HEK293T (cell line): ENCODE data around the gene INS.

Source experiments
- CTCF ChIA-PET: fragments of 350-600 bp; formaldehyde crosslinking; extraction: SDS; loops from one replicate; lab custom pipeline; 2021; ENCODE audit warnings: antibody characterized with exemption, inconsistent platforms; lab: Yijun Ruan, JAX
- POLR2A ChIA-PET: fragments of 350-600 bp; formaldehyde crosslinking; extraction: SDS; loops from one replicate; lab custom pipeline; 2020; ENCODE audit warnings: antibody characterized with exemption, inconsistent platforms; lab: Yijun Ruan, JAX
- DNase-seq: peaks from one replicate; pipeline ENCODE4 v3.0.0; 2012; ENCODE audit warnings: mixed read lengths; ENCODE audit errors: extremely low spot score
- ARNT ChIP-seq: fragments of 450-650 bp; IDR thresholded peaks from 2 replicates; pipeline ENCODE4 v1.6.1; 2017; ENCODE audit warnings: mild to moderate bottlenecking
- BHLHE40 ChIP-seq: fragments of 450-650 bp; IDR thresholded peaks from 2 replicates; pipeline ENCODE4 v1.6.1; 2016; ENCODE audit warnings: mild to moderate bottlenecking, moderate library complexity, borderline replicate concordance
- CTBP1 ChIP-seq: fragments of 450-650 bp; IDR thresholded peaks from 2 replicates; pipeline ENCODE4 v1.6.1; 2016; ENCODE audit warnings: borderline replicate concordance
- ELF4 ChIP-seq: fragments of 450-650 bp; IDR thresholded peaks from 2 replicates; pipeline ENCODE4 v1.6.1; 2017; ENCODE audit warnings: antibody characterized with exemption
- FOXA1 ChIP-seq: fragments of 450-650 bp; IDR thresholded peaks from 2 replicates; pipeline ENCODE4 v1.6.1; 2016; ENCODE audit warnings: mild to moderate bottlenecking
- FOXK2 ChIP-seq: fragments of 450-650 bp; IDR thresholded peaks from 2 replicates; pipeline ENCODE4 v1.6.1; 2016; ENCODE audit warnings: mild to moderate bottlenecking
- FOXM1 ChIP-seq: fragments of 450-650 bp; IDR thresholded peaks from 2 replicates; pipeline ENCODE4 v1.6.1; 2017; ENCODE audit warnings: mild to moderate bottlenecking, borderline replicate concordance
- HDGF ChIP-seq: fragments of 450-650 bp; IDR thresholded peaks from 2 replicates; pipeline ENCODE4 v1.6.1; 2017; ENCODE audit warnings: antibody characterized with exemption, borderline replicate concordance
- L3MBTL2 ChIP-seq: fragments of 450-650 bp; conservative IDR thresholded peaks from 2 replicates; pipeline ENCODE4 v1.6.1; 2016; ENCODE audit warnings: mild to moderate bottlenecking
- LEF1 ChIP-seq: fragments of 450-650 bp; IDR thresholded peaks from 2 replicates; pipeline ENCODE4 v1.6.1; 2017; ENCODE audit warnings: mild to moderate bottlenecking, borderline replicate concordance
- NFRKB ChIP-seq: fragments of 450-650 bp; IDR thresholded peaks from 2 replicates; pipeline ENCODE4 v1.6.1; 2016; ENCODE audit warnings: mild to moderate bottlenecking, moderate library complexity
- SP1 ChIP-seq: fragments of 450-650 bp; IDR thresholded peaks from 2 replicates; pipeline ENCODE4 v1.6.1; 2017
- SUZ12 ChIP-seq: fragments of 450-650 bp; IDR thresholded peaks from 2 replicates; pipeline ENCODE4 v1.6.1; 2016; ENCODE audit warnings: mild to moderate bottlenecking
- TARDBP ChIP-seq: fragments of 450-650 bp; IDR thresholded peaks from 2 replicates; pipeline ENCODE4 v1.6.1; 2016
- ZNF384 ChIP-seq: fragments of 450-650 bp; IDR thresholded peaks from 2 replicates; pipeline ENCODE4 v1.6.1; 2016
- TF ChIP-seq, protein P1 (sequence below): fragments of 450-650 bp; IDR thresholded peaks from 2 replicates; pipeline ENCODE4 v1.6.1; 2016

Gene INS

DNA sequence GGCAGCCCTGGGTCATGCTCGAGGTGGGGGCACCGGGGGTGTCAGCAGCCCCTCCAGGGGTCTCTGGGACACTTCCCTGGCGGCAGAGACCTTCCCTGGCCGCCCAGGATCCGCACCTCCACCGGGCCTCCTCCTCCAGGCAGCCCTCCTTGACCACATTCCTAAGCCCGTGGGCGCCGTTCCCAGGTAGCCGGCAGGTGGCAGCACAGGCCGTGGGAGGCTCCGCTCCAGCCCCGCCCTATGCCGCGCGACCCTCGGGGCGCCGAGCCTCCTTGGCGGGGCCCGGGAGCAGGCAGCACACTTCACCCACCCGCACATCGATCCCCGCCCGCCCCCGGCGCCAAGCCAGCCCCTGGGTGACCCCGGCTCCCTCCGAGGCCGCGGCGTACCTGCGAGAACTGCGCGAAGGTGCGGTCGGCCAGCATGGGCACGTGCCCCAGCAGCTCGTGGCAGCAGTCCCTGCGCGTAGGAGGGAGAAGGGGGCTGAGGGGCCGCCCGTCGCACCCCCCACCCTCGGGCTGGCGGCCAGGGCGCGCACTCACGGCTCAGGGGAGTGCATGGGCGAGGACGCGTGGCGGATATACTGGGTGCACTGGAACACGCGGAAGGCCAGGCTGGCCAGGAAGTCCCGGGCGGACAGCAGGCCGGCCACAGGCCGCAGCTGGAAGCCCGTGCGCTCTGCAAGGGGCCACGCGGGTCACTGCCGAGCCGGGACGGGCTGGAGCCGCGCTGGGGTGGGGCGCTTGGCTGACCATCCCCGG, 5.3 kb upstream of the INS start:
- DNase-seq: peak; percentile 65
- POLR2A ChIA-PET: no interaction called here
- TF ChIP-seq ARNT (no peak), TARDBP (no peak), L3MBTL2 (no peak), BHLHE40 (no peak), NFRKB (no peak), SP1 (no peak)
- CTCF ChIA-PET: interaction anchor here (1.5 kb wide), 1 partner anchor 10 kb away, joined by 3 read pairs; no protein-coding TSS in a partner anchor

DNA sequence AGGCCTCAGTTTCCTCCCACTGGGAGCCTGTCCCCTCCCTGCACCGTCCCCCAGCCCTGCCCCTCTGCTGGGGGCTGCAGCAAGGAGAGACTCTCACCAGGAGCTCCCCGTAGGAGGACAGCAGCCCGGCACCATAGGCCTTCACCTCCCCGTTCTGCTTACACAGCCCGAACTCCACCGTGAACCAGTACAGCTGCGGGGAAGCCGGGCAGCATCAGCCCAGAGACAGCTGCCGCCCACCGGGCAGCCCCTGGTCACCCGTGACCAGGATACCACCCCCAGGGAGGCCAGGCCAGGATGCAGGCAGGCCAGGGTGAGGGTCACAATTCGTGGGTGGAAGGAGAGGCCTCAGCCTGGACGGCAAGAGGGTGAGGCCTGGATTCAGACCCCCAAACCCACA, 4.6 kb upstream of the INS start:
- POLR2A ChIA-PET: no interaction called here
- no peak for TF ChIP-seq NFRKB

DNA sequence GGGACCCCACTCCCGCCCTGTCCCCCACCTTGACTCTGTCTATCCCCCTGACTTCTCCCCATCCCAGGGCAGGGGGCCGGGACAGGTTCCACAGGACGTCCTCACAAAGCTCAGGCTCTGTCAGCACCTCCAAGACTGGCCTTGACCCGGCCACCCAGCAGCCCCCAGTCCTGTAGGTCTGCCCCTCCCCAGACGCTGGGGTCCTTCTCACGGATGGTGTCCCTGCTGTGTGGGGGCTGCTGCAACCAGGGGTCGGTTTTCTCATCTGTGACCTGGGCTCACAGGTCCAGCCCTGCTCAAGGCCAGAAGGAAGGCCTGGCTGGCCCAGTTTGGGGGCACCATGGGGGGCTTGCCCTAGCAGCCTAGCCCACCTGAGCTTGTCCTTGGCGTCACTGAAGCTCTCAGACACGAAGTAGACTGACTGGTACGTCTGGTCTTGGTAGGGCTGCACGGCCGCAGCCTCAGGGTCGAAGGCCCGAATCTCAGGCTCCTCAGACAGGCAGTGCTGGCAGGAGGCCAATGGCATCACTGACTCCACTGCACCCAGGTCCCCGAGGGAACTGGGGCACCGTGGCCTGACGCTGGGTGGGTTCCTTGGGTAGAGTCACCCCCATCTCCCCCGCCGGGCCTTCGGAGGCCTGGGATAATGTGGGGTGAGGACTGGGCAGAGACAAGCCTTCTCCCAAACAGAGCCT, 4.0 kb upstream of the INS start:
- ChIA-PET CTCF (interaction anchor here (1.5 kb wide), 1 partner anchor 9 kb away, joined by 3 read pairs; no protein-coding TSS in a partner anchor), POLR2A (no interaction called here)
- DNase-seq: no peak
- no peak for TF ChIP-seq SUZ12
- no peak for TF ChIP-seq FOXM1
- no peak for TF ChIP-seq BHLHE40
- TF ChIP-seq L3MBTL2: no peak
- TF ChIP-seq ZNF384: no peak
- no peak for TF ChIP-seq NFRKB
- TF ChIP-seq TARDBP: no peak
- TF ChIP-seq SP1: no peak
- TF ChIP-seq FOXA1: no peak
- TF ChIP-seq FOXK2: no peak
- TF ChIP-seq LEF1: no peak

More for the DNA sequence above, 4.6 kb upstream of the INS start:
- DNase-seq: no peak
- CTCF ChIA-PET: interaction anchor here (1.5 kb wide), 1 partner anchor 9 kb away, joined by 3 read pairs; no protein-coding TSS in a partner anchor

DNA sequence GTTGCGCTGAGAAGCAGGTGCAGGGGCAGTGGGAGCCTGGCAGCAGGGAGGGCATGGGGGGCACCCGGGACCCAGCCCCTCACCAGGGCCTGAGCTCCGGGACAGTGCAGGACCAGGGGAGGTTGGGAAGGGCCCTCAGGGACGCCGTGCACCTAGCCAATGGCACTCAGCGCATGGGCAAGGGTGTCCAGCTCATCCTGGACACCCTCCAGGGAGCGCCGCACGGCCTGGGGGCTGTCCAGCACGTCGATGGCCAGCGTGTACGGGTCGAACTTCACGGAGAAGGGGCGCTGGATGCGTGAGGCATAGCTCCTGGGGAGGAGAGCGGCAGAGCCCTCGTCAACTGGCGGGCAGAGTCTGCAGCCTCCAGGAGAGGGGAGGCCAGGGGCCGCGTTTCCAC, 3.1 kb upstream of the INS start:
- ChIA-PET CTCF (interaction anchor here (1.9 kb wide), 1 partner anchor 135 kb away, joined by 6 read pairs; no protein-coding TSS in a partner anchor), POLR2A (no interaction called here)
- TF ChIP-seq ARNT (no peak), FOXK2 (no peak), ELF4 (no peak), FOXA1 (no peak), L3MBTL2 (no peak), SP1 (no peak), SUZ12 (no peak), TARDBP (no peak), HDGF (no peak), ZNF384 (no peak), LEF1 (no peak), NFRKB (no peak)
- no peak for DNase-seq

DNA sequence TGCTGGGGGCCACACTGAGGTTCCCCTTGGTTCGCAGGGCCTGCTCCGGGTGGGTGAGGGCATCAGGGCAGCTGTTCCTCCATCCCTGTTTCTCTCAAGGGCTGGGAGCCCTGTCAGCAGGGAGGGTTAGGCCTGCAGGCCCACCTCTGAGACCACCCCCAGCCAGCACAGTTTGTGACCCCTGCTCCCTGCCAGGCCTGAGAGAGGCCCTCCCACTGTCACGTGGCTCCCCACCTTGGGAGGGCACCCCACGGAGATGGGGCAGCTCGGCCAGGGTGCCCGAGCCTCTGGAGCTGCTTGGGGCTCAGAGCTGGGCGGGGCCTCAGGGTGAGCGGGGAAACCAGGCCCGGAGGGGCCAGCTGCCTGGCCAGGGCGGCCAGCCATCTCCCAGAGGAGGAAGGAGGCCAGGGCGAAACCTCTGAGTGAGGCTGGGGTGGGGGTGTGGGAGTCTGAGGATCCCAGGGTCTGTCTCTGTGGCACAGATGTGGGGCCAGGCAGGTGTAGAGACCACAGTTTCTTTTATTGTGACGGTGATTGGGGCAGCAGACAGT, 2.5 kb upstream of the INS start:
- ChIA-PET POLR2A (no interaction called here), CTCF (interaction anchor here (1.2 to 1.9 kb wide), 2 partner anchors 12 to 136 kb away, joined by 5 to 6 read pairs; no protein-coding TSS in a partner anchor)
- DNase-seq: no peak
- no peak for TF ChIP-seq FOXM1
- TF ChIP-seq TARDBP: no peak
- TF ChIP-seq, protein P1, sequence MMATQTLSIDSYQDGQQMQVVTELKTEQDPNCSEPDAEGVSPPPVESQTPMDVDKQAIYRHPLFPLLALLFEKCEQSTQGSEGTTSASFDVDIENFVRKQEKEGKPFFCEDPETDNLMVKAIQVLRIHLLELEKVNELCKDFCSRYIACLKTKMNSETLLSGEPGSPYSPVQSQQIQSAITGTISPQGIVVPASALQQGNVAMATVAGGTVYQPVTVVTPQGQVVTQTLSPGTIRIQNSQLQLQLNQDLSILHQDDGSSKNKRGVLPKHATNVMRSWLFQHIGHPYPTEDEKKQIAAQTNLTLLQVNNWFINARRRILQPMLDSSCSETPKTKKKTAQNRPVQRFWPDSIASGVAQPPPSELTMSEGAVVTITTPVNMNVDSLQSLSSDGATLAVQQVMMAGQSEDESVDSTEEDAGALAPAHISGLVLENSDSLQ: no peak

DNA sequence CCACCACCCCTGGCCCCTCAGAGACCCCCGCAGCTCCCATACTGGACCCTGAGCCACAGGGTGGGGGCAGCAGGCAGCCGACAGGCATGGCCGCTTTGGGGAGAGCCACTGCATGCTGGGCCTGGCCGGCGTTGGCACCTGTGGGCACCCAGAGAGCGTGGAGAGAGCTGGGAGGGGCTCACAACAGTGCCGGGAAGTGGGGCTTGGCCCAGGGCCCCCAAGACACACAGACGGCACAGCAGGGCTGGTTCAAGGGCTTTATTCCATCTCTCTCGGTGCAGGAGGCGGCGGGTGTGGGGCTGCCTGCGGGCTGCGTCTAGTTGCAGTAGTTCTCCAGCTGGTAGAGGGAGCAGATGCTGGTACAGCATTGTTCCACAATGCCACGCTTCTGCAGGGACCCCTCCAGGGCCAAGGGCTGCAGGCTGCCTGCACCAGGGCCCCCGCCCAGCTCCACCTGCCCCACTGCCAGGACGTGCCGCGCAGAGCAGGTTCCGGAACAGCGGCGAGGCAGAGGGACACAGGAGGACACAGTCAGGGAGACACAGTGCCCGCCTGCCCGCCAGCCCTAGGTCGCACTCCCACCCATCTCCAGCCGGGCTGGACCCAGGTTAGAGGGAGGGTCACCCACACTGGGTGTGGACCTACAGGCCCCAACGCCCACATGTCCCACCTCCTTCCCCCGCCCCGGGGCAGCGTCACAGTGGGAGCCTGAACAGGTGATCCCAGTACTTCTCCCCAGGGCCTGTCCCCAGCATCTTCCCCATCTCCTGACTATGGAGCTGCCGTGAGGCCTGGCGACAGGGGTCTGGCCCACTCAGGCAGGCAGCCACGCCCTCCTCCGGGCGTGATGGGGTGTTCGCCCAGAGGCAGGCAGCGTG, 1.2 kb downstream of the INS start:
- ChIA-PET CTCF (interaction anchor here (0.6 kb wide), 2 partner anchors 12 to 15 kb away, joined by 3 to 4 read pairs; no protein-coding TSS in a partner anchor), POLR2A (no interaction called here)
- no peak for DNase-seq
- no peak for TF ChIP-seq TARDBP
- TF ChIP-seq SUZ12: no peak
- TF ChIP-seq SP1: no peak
- TF ChIP-seq, protein P1: no peak
- TF ChIP-seq LEF1: no peak
- TF ChIP-seq BHLHE40: no peak
- TF ChIP-seq FOXK2: no peak
- TF ChIP-seq HDGF: no peak
- no peak for TF ChIP-seq L3MBTL2
- no peak for TF ChIP-seq ARNT
- TF ChIP-seq FOXA1: no peak
- TF ChIP-seq ELF4: no peak
- TF ChIP-seq ZNF384: no peak
- TF ChIP-seq NFRKB: no peak
- no peak for TF ChIP-seq CTBP1
- no peak for TF ChIP-seq FOXM1
